Kidney glomerular epithelial cell (primary cell): ENCODE results near the gene SASH3.

Source experiments
- DNase-seq: peaks from one replicate; lab custom pipeline; 2025; lab: John Stamatoyannopoulos, UW

SASH3 gene

GRCh38 chrX:129783291-129783713 lies 3.6 kb downstream of the SASH3 start:
- no peak for DNase-seq

- DNase-seq: no peak
These were observed 4.6 kb downstream of the SASH3 start for GRCh38 chrX:129784371-129784770.

- DNase-seq: no peak
These were observed 5.6 kb downstream of the SASH3 start for GRCh38 chrX:129785160-129785947.

GRCh38 chrX:129786210-129786651 lies 6.5 kb downstream of the SASH3 start:
- DNase-seq: no peak

- DNase-seq: no peak
These were observed 7.7 kb downstream of the SASH3 start for GRCh38 chrX:129787336-129788055.

GRCh38 chrX:129788527-129788926 lies 8.8 kb downstream of the SASH3 start:
- no peak for DNase-seq

GRCh38 chrX:129790146-129790545 lies 10.4 kb downstream of the SASH3 start:
- no peak for DNase-seq

- DNase-seq: no peak
These were observed 11.1 kb downstream of the SASH3 start for GRCh38 chrX:129790808-129791207.

- DNase-seq: no peak
These were observed 11.6 kb downstream of the SASH3 start for GRCh38 chrX:129791336-129791735.

GRCh38 chrX:129791961-129792570 lies 12.3 kb downstream of the SASH3 start:
- no peak for DNase-seq

GRCh38 chrX:129792586-129793291 lies 13.0 kb downstream of the SASH3 start:
- DNase-seq: no peak

- DNase-seq: no peak
These were observed 13.9 kb downstream of the SASH3 start for GRCh38 chrX:129793604-129794191.

- no peak for DNase-seq
These were observed 15.8 kb downstream of the SASH3 start for GRCh38 chrX:129795584-129795983.

- no peak for DNase-seq
These were observed 17.6 kb downstream of the SASH3 start for GRCh38 chrX:129797251-129797906.

- no peak for DNase-seq
These were observed 18.7 kb downstream of the SASH3 start for GRCh38 chrX:129798456-129798855.

- DNase-seq: no peak
These were observed 19.1 kb downstream of the SASH3 start for GRCh38 chrX:129798888-129799287.

- no peak for DNase-seq
These were observed 20.4 kb downstream of the SASH3 start for GRCh38 chrX:129800186-129800585.

- no peak for DNase-seq
These were observed 23.1 kb downstream of the SASH3 start for GRCh38 chrX:129802863-129803262.

- DNase-seq: no peak
These were observed 25.1 kb downstream of the SASH3 start for GRCh38 chrX:129804806-129805205.

GRCh38 chrX:129808158-129808828 lies 28.5 kb downstream of the SASH3 start:
- no peak for DNase-seq
